Upper lobe of left lung (tissue), 6 donors: ENCODE data around the gene SERGEF. TPM values are rescaled to one million over a fixed set of nuclear protein-coding genes. Genes with fewer than 3 reads are reported as not detected.

Experiments
- ATAC-seq, 2 donors: fragments of 200-7000 bp; cut with Tn5 transposase; one replicate each; pipeline ENCODE4 v1.9.1; 2022; ENCODE audit warnings: mild to moderate bottlenecking in 2 of 2, moderate library complexity in 2 of 2; ENCODE audit not compliant: low FRiP score in 2 of 2
- DNase-seq, 2 donors: peaks; one replicate each; pipeline ENCODE4 v3.0.0-alpha.2; 2019 to 2020
- H3K27ac ChIP-seq, 4 donors: fragments of 200-600 bp; sonication (generic); one replicate each; pipeline ENCODE4 v1.5.1; 2016 to 2019
- H3K27me3 ChIP-seq, 4 donors: fragments of 200-600 bp; sonication (generic); one replicate each; pipeline ENCODE4 v1.5.1; 2017 to 2019
- H3K36me3 ChIP-seq, 4 donors: fragments of 200-600 bp; sonication (generic); one replicate each; pipeline ENCODE4 v1.5.1; 2016 to 2019
- H3K4me1 ChIP-seq, 4 donors: fragments of 200-600 bp; sonication (generic); one replicate each; pipeline ENCODE4 v1.5.1; 2018 to 2019
- H3K4me3 ChIP-seq, 4 donors: fragments of 200-600 bp; sonication (generic); one replicate each; pipeline ENCODE4 v1.5.1; 2017 to 2019; ENCODE audit warnings: mild to moderate bottlenecking in 2 of 4, moderate library complexity in 1 of 4
- H3K9me3 ChIP-seq, 4 donors: fragments of 200-600 bp; sonication (generic); one replicate each; pipeline ENCODE4 v1.5.1; 2018 to 2019
- EP300 ChIP-seq, 4 donors: sonication (generic); formaldehyde crosslinking; IDR thresholded peaks; one replicate each; pipeline ENCODE4 v1.5.1; 2017; ENCODE audit warnings: antibody characterized with exemption in 4 of 4, control low read depth in 2 of 4
- POLR2A ChIP-seq, 4 donors: fragments of 450-650 bp; IDR thresholded peaks; one replicate each; pipeline ENCODE4 v1.5.1; 2016 to 2017; ENCODE audit warnings: antibody characterized with exemption in 4 of 4, mild to moderate bottlenecking in 2 of 4
- POLR2AphosphoS5 ChIP-seq, 2 donors: sonication (generic); formaldehyde crosslinking; IDR thresholded peaks; one replicate each; pipeline ENCODE4 v1.5.1; 2017; ENCODE audit warnings: antibody characterized with exemption in 2 of 2
- WGBS, 2 donors: methylation state at CpG; one replicate each; pipeline ENCODE4 v1.1.5; 2017 to 2018; 5-methylcytosine and 5-hydroxymethylcytosine counted together
- total RNA-seq, 6 donors: library from RNA; depleted of rRNA in 4 of 6; stranded (reverse); fragments of >200 nt in 4 of 6; gene quantifications; one replicate each; pipeline versions ENCODE4 v1.1.0 to v1.2.1, GENCODE V29; 2016 to 2021
- TF ChIP-seq, protein P1 (sequence below), 6 experiments: fragments of 450-650 bp in 4 of 6; fragments of 200-600 bp in 2 of 6; sonication (generic) in 2 of 6; IDR thresholded peaks; one replicate each; pipeline ENCODE4 v1.5.1; 2016 to 2019; ENCODE audit warnings: antibody characterized with exemption in 6 of 6
- donor health status: DM: no; HTN: no; CAD: no; lungs with moderate emphysema.
- donor health status: DM: no; HTN: yes; CAD: no; lungs with severe emphysema.

Gene SERGEF
- total RNA-seq, 6 donors from 2014 or later, result 21.7 to 40.5 (median 34.8) TPM

DNA sequence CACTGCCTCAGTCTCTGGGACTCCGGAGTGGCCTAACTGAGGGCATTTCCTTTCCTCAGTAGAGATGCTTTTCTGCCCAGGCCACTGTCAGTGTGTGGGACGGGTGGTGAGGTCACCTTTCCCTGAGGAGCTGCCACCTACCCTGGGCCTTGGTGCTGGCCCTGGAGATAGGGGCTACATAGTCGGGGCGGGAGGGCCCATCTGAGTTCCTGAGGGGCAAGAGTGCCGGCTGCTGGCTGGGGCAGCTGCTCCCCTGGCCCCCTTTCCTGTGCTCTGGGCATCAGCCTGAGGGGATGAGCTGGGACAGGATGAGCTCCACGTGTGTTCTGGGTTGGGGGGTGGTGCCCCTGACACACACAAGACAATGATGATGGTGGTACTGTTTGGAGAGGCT, 272.9 kb downstream of the SERGEF start:
- peaks cover 0 to 39% (median 20%) of the 10 kb centered on the region in 4 donors for H3K27me3 ChIP-seq
- H3K4me3 ChIP-seq, result no peak overlapping the region

DNA sequence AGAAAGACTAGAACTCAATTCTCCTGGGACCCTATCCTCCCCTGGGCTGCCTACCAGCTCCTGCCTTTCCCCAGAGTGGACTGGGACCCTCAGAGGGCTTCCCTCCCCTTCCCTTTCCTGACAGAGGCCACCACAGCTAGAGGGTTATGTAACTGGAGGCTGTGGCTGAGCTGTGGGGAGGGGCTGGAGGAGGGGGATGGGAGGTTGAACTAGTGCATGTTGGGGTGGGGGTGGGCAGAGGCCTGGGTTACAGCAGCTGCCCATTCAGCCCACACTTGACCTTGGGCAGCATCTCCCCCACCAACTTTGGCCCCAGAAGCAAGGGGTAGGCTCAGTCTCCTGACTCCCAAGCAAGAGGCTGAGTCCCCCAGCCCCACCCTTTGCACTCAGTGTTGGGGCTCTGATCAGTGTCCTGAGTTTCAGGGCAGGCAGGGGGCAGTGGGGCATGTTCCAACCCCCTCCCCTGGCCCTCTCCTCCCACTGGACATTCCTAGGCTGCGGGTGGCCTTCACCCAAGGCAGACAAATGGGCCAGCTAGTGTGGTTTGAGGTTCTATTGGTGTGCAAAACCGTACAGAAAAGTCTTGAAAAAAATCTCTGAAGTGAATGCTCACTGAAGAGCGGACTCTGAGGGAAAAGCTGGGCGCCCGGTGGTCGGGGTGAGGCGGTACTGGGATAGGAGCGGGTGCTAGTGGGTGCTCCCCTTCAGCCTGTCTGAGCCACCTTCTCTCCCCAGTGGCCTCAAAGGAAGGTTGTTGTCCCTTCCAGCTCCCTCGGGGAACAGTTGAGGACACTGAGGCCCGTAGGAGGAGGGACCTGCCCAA, 274.5 kb downstream of the SERGEF start:
- TF ChIP-seq, protein P1, sequence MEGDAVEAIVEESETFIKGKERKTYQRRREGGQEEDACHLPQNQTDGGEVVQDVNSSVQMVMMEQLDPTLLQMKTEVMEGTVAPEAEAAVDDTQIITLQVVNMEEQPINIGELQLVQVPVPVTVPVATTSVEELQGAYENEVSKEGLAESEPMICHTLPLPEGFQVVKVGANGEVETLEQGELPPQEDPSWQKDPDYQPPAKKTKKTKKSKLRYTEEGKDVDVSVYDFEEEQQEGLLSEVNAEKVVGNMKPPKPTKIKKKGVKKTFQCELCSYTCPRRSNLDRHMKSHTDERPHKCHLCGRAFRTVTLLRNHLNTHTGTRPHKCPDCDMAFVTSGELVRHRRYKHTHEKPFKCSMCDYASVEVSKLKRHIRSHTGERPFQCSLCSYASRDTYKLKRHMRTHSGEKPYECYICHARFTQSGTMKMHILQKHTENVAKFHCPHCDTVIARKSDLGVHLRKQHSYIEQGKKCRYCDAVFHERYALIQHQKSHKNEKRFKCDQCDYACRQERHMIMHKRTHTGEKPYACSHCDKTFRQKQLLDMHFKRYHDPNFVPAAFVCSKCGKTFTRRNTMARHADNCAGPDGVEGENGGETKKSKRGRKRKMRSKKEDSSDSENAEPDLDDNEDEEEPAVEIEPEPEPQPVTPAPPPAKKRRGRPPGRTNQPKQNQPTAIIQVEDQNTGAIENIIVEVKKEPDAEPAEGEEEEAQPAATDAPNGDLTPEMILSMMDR (IDR thresholded peaks at IDR 0.05), result no peak
- TF ChIP-seq POLR2AphosphoS5 (IDR thresholded peaks at IDR 0.05) (no peak), POLR2A (IDR thresholded peaks at IDR 0.05) (no peak), EP300 (IDR thresholded peaks at IDR 0.05) (no peak)
- no peak for ATAC-seq
- WGBS, 2 donors, result 32 to 43% methylated on average over 8 to 10 of the region's 10 CpGs
- Histone ChIP-seq H3K27me3 (peaks cover 0 to 52% (median 22%) of the 10 kb centered on the region in 4 donors), H3K4me3 (no peak overlapping the region), H3K36me3 (no peaks in the 10 kb centered on the region), H3K27ac (no peak overlapping the region), H3K4me1 (peaks cover 12 to 26% (median 16%) of the 10 kb centered on the region in 4 donors), H3K9me3 (no peaks in the 10 kb centered on the region)
- no peak for DNase-seq

More for the DNA sequence above, 272.9 kb downstream of the SERGEF start:
- H3K9me3 ChIP-seq, result no peaks in the 10 kb centered on the region
- TF ChIP-seq, protein P1 (IDR thresholded peaks at IDR 0.05), result no peak
- TF ChIP-seq EP300 (IDR thresholded peaks at IDR 0.05) (no peak), POLR2A (IDR thresholded peaks at IDR 0.05) (no peak), POLR2AphosphoS5 (IDR thresholded peaks at IDR 0.05) (no peak)
- WGBS, 2 donors, result 54 to 58% methylated on average over 6 of the region's 6 CpGs
- DNase-seq (no peak), ATAC-seq (no peak)
- peaks cover 4 to 14% (median 9%) of the 10 kb centered on the region in 4 donors for H3K4me1 ChIP-seq
- H3K27ac ChIP-seq, result no peak overlapping the region
- H3K36me3 ChIP-seq, result no peaks in the 10 kb centered on the region

Other genes with a start within 250 kb of the SERGEF start
- under 1 TPM in 5 of 6 donors, not detected in 1; 0.13 to 0.79 (median 0.40) TPM for gene TPH1, start 33.2 kb upstream of the SERGEF start, total RNA-seq
- 10 to 100 TPM in 3 of 6 donors, 1 to 10 TPM in 3; 5.9 to 19.6 (median 10.6) TPM for gene SAAL1, start 93.0 kb upstream of the SERGEF start, total RNA-seq
- gene MRGPRX3, start 119.5 kb upstream of the SERGEF start, total RNA-seq, result not detected
- not detected for gene MRGPRX4, start 159.8 kb upstream of the SERGEF start, total RNA-seq
- gene SAA4, start 223.8 kb upstream of the SERGEF start, total RNA-seq, result under 1 TPM in 1 of 6 donors, not detected in 5; 0.72 TPM
- 10 to 100 TPM in 3 of 6 donors, 1 to 10 TPM in 2, not detected in 1; 2.0 to 50.3 (median 11.7) TPM for gene SAA2, start 235.6 kb upstream of the SERGEF start, total RNA-seq